IMR-90 (cell line): ENCODE results near the gene TMEM37. TPM values are rescaled to one million over a fixed set of nuclear protein-coding genes. Genes with fewer than 3 reads are reported as not detected.

Experiments used
- ATAC-seq: fragments of 200-7000 bp; cut with Tn5 transposase; 2 replicates; pipeline ENCODE4 v1.9.1; 2020; ENCODE audit warnings: low read depth, mild to moderate bottlenecking, moderate library complexity
- BruUV-seq: library from RNA; stranded (reverse); fragments of 400-500 nt; replicated peaks from 2 replicates; lab custom pipeline; 2021; lab: Mats Ljungman, UMichigan
- CTCF ChIA-PET: fragments of 300-600 bp; formaldehyde crosslinking; extraction: SDS; loops from one replicate; lab custom pipeline; 2021; ENCODE audit warnings: antibody characterized with exemption; lab: Yijun Ruan, JAX
- POLR2A ChIA-PET: fragments of 300-600 bp; sonication (Branson Sonifier 250); formaldehyde crosslinking; loops from one replicate; lab custom pipeline; 2022; ENCODE audit warnings: antibody characterized with exemption; ENCODE audit not compliant: unreplicated experiment; lab: Charles Lee
- DNase-seq: peaks from one replicate; pipeline ENCODE4 v3.0.0; 2013
- H2AFZ ChIP-seq: replicated peaks from 2 replicates; pipeline ENCODE3; 2013; ENCODE audit warnings: low read length, mild to moderate bottlenecking; ENCODE audit not compliant: poor library complexity
- H2AK5ac ChIP-seq: 2 replicates; pipeline ENCODE4 v1.6.1; 2013; ENCODE audit warnings: low read depth, low read length, inconsistent platforms
- H2AK9ac ChIP-seq: replicated peaks from 2 replicates; pipeline ENCODE3; 2013; ENCODE audit warnings: mild to moderate bottlenecking, low read depth, low read length, moderate library complexity; ENCODE audit not compliant: poor library complexity
- H2BK120ac ChIP-seq: 2 replicates; pipeline ENCODE4 v1.6.1; 2013; ENCODE audit warnings: low read depth, low read length, inconsistent platforms
- H2BK15ac ChIP-seq: 3 replicates; pipeline ENCODE4 v1.6.1; 2013; ENCODE audit warnings: low read depth, low read length, inconsistent platforms
- H2BK20ac ChIP-seq: 2 replicates; pipeline ENCODE4 v1.6.1; 2013; ENCODE audit warnings: low read depth, mild to moderate bottlenecking, inconsistent platforms, low read length, moderate library complexity
- H2BK5ac ChIP-seq: 2 replicates; pipeline ENCODE4 v1.6.1; 2013; ENCODE audit warnings: mild to moderate bottlenecking, low read depth, low read length, inconsistent platforms; ENCODE audit not compliant: poor library complexity, severe bottlenecking
- H3K14ac ChIP-seq: replicated peaks from 2 replicates; pipeline ENCODE4 v1.6.1; 2013; ENCODE audit warnings: low read depth, low read length, inconsistent platforms
- H3K18ac ChIP-seq: 2 replicates; pipeline ENCODE4 v1.6.1; 2013; ENCODE audit warnings: low read depth, low read length, control low read depth
- H3K23ac ChIP-seq: 2 replicates; pipeline ENCODE4 v1.6.1; 2013; ENCODE audit warnings: low read depth, low read length, inconsistent platforms
- H3K27ac ChIP-seq: 2 replicates; pipeline ENCODE4 v1.5.1; 2013; ENCODE audit warnings: mild to moderate bottlenecking, control low read depth, low read length; ENCODE audit not compliant: insufficient read depth
- H3K27me3 ChIP-seq: 2 replicates; pipeline ENCODE4 v1.6.1; 2013; ENCODE audit warnings: low read length; ENCODE audit not compliant: control insufficient read depth, insufficient read depth
- H3K36me3 ChIP-seq: 2 replicates; pipeline ENCODE4 v1.6.1; 2013; ENCODE audit warnings: low read length, mixed read lengths; ENCODE audit not compliant: control insufficient read depth, insufficient read depth
- H3K4ac ChIP-seq: 2 replicates; pipeline ENCODE4 v1.6.1; 2013; ENCODE audit warnings: low read depth, low read length, inconsistent platforms
- H3K4me1 ChIP-seq: 2 replicates; pipeline ENCODE4 v1.6.1; 2013; ENCODE audit warnings: low read length, mixed read lengths; ENCODE audit not compliant: control insufficient read depth, insufficient read depth
- H3K4me2 ChIP-seq: 2 replicates; pipeline ENCODE4 v1.6.1; 2013; ENCODE audit warnings: low read depth, mild to moderate bottlenecking, control low read depth, low read length, moderate library complexity
- H3K4me3 ChIP-seq: 2 replicates; pipeline ENCODE4 v1.5.1; 2013; ENCODE audit warnings: low read depth, mild to moderate bottlenecking, control low read depth, low read length, moderate library complexity; ENCODE audit not compliant: insufficient read depth
- H3K56ac ChIP-seq: 2 replicates; pipeline ENCODE4 v1.6.1; 2013; ENCODE audit warnings: low read length, inconsistent platforms; ENCODE audit not compliant: insufficient read depth; ENCODE audit errors: extremely low read depth
- H3K79me1 ChIP-seq, 2 experiments: 2 replicates each; pipeline ENCODE4 v1.6.1; 2013; ENCODE audit warnings: low read length in 2 of 2, inconsistent platforms in 1 of 2, low read depth in 1 of 2
- H3K9ac ChIP-seq: 2 replicates; pipeline ENCODE4 v1.6.1; 2013; ENCODE audit warnings: low read depth, low read length, control low read depth
- H3K9me1 ChIP-seq: 2 replicates; pipeline ENCODE4 v1.6.1; 2013; ENCODE audit warnings: low read length, inconsistent platforms; ENCODE audit not compliant: insufficient read depth
- H3K9me3 ChIP-seq: 2 replicates; pipeline ENCODE4 v1.6.1; 2013; ENCODE audit warnings: low read length; ENCODE audit not compliant: control insufficient read depth, insufficient read depth
- H4K20me1 ChIP-seq: 2 replicates; pipeline ENCODE4 v1.6.1; 2013; ENCODE audit warnings: low read length, inconsistent platforms; ENCODE audit not compliant: insufficient read depth
- H4K5ac ChIP-seq: 2 replicates; pipeline ENCODE4 v1.6.1; 2013; ENCODE audit warnings: mild to moderate bottlenecking, low read depth, low read length, control low read depth
- H4K8ac ChIP-seq, 2 experiments: 2 replicates each; pipeline ENCODE4 v1.6.1; 2013; ENCODE audit warnings: low read depth in 2 of 2, low read length in 2 of 2, control low read depth in 1 of 2, inconsistent platforms in 1 of 2
- H4K91ac ChIP-seq: 2 replicates; pipeline ENCODE4 v1.6.1; 2013; ENCODE audit warnings: low read depth, low read length, inconsistent platforms; ENCODE audit not compliant: insufficient read depth
- BHLHE40 ChIP-seq: fragments of 150-350 bp; IDR thresholded peaks from 2 replicates; pipeline ENCODE4 v1.6.1; 2016; ENCODE audit warnings: mild to moderate bottlenecking, low read depth, low read length
- CEBPB ChIP-seq: IDR thresholded peaks from 2 replicates; pipeline ENCODE4 v1.6.1; 2012; ENCODE audit warnings: low read depth, low read length, improper control_type of control experiment
- CHD1 ChIP-seq: IDR thresholded peaks from 2 replicates; pipeline ENCODE4 v1.6.1; 2012; ENCODE audit warnings: low read depth, low read length, improper control_type of control experiment
- FOS ChIP-seq: fragments of 150-350 bp; IDR thresholded peaks from 2 replicates; pipeline ENCODE4 v1.6.1; 2016; ENCODE audit warnings: low read depth, low read length
- MAFK ChIP-seq: IDR thresholded peaks from 2 replicates; pipeline ENCODE4 v1.6.1; 2012; ENCODE audit warnings: low read depth, low read length, improper control_type of control experiment
- MAZ ChIP-seq: IDR thresholded peaks from 2 replicates; pipeline ENCODE4 v1.6.1; 2012; ENCODE audit warnings: low read depth, mild to moderate bottlenecking, low read length, improper control_type of control experiment, moderate library complexity, borderline replicate concordance
- MXI1 ChIP-seq: IDR thresholded peaks from 2 replicates; pipeline ENCODE4 v1.6.1; 2012; ENCODE audit warnings: low read depth, mild to moderate bottlenecking, low read length, moderate library complexity, borderline replicate concordance
- NFE2L2 ChIP-seq: fragments of 150-350 bp; IDR thresholded peaks from 2 replicates; pipeline ENCODE4 v1.6.1; 2016; ENCODE audit warnings: low read depth, mild to moderate bottlenecking, low read length
- POLR2A ChIP-seq: IDR thresholded peaks from 2 replicates; pipeline ENCODE4 v1.6.1; 2012; ENCODE audit warnings: mild to moderate bottlenecking, low read depth, low read length
- RAD21 ChIP-seq: IDR thresholded peaks from 2 replicates; pipeline ENCODE4 v1.6.1; 2012; ENCODE audit warnings: low read length, improper control_type of control experiment
- RCOR1 ChIP-seq: IDR thresholded peaks from 2 replicates; pipeline ENCODE4 v1.6.1; 2012; ENCODE audit warnings: mild to moderate bottlenecking, low read length, improper control_type of control experiment; ENCODE audit not compliant: insufficient replicate concordance
- RFX5 ChIP-seq: IDR thresholded peaks from 2 replicates; pipeline ENCODE4 v1.8.0; 2012; ENCODE audit warnings: low read depth, mild to moderate bottlenecking, low read length, moderate library complexity
- SMC3 ChIP-seq: fragments of 150-350 bp; IDR thresholded peaks from 2 replicates; pipeline ENCODE4 v1.6.1; 2016; ENCODE audit warnings: low read depth, mild to moderate bottlenecking, antibody characterized with exemption, low read length, moderate library complexity
- WGBS, 2 experiments: methylation state at CpG; one replicate each; pipeline versions ENCODE4 v1.1.5 to v1.1.7; 2013; ENCODE audit warnings: missing lambda C conversion rate in 2 of 2; ENCODE audit not compliant: insufficient read length in 1 of 2; ENCODE audit errors: extremely low coverage in 2 of 2; 5-methylcytosine and 5-hydroxymethylcytosine counted together
- dilution Hi-C: fragments of 300-500 bp; cut with HindIII; formaldehyde crosslinking; loops from one replicate; pipeline ENCODE4 v1.14.3; 2018; ENCODE audit warnings: low sequenced_read_pairs; ENCODE audit not compliant: unreplicated experiment
- in situ Hi-C: fragments of 300-500 bp; cut with MboI; formaldehyde crosslinking; loops from 3 replicates; pipeline ENCODE4 v1.14.3; 2019; ENCODE audit warnings: low sequenced_read_pairs, inconsistent platforms, mixed read lengths
- intact Hi-C: fragments of 100-400 bp; cut with micrococcal nuclease; formaldehyde crosslinking; loops from 2 replicates; pipeline ENCODE4 v1.10.0; 2022
- polyA plus RNA-seq, 3 experiments: library from polyadenylated mRNA; depleted of rRNA; stranded (reverse); fragments of >200 nt; gene quantifications; 2 replicates each; pipeline ENCODE4 v1.2.3, GENCODE V29; 2012; ENCODE audit warnings: low replicate concordance in 1 of 3
- total RNA-seq: library from RNA; depleted of rRNA; stranded (reverse); fragments of >200 nt; gene quantifications from 2 replicates; pipeline ENCODE4 v1.2.3, GENCODE V29; 2012
- TF ChIP-seq, protein P1 (sequence below): conservative IDR thresholded peaks from 2 replicates; pipeline ENCODE4 v1.5.1; 2012; ENCODE audit warnings: mild to moderate bottlenecking, low read depth, low read length, improper control_type of control experiment
- TF ChIP-seq, protein P2 (sequence below): fragments of 150-350 bp; IDR thresholded peaks from 2 replicates; pipeline ENCODE4 v1.6.1; 2016; ENCODE audit warnings: low read depth, mild to moderate bottlenecking, low read length, moderate library complexity, borderline replicate concordance
- TF ChIP-seq, protein P3 (sequence below): fragments of 150-350 bp; IDR thresholded peaks from 2 replicates; pipeline ENCODE4 v1.6.1; 2017; ENCODE audit warnings: mild to moderate bottlenecking, antibody characterized with exemption, low read length, low read depth

The TMEM37 gene
- total and polyA plus RNA-seq, 2 of the 4 experiments (the other 2 are of a cell fraction), result under 0.01 to 0.39 TPM

DNA sequence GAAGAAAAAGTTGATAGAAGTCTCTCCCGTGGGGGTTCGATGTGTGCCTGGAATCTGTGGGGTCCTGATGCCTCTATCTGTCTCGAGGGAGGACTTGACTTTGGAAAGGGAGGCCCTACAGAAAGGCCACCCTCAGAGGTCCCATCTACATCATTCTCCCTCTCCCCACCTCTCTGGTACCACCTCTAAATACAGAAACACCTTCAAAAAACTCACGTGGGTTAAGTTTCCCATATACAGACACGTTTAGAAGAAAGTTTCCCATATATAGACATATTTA lies 5.3 kb upstream of the TMEM37 start:
- no TSS peak for BruUV-seq
- no peak overlapping the region for H3K56ac ChIP-seq
- H3K27ac ChIP-seq, result no peak overlapping the region
- H3K4me1 ChIP-seq, result no peaks in the 10 kb centered on the region
- WGBS, 2 experiments, result no CpG with 5 or more reads among the region's 5 CpGs
- ATAC-seq, result no peak
- ChIA-PET CTCF (no interaction called here), POLR2A (no interaction called here)
- H3K9ac ChIP-seq, result no peak overlapping the region
- H2BK20ac ChIP-seq, result no peak overlapping the region
- in situ Hi-C loops, result no loop called here
- no peak overlapping the region for H4K8ac ChIP-seq
- H3K4me2 ChIP-seq, result no peak overlapping the region
- no peak overlapping the region for H4K5ac ChIP-seq
- no peak overlapping the region for H2AK5ac ChIP-seq
- H3K27me3 ChIP-seq, result peaks cover 49% of the 10 kb centered on the region
- no peak overlapping the region for H2BK120ac ChIP-seq
- H3K23ac ChIP-seq, result no peak overlapping the region
- H3K14ac ChIP-seq, result no peak overlapping the region
- H3K9me3 ChIP-seq, result no peaks in the 10 kb centered on the region
- H2BK5ac ChIP-seq, result no peak overlapping the region
- no peak overlapping the region for H2BK15ac ChIP-seq
- intact Hi-C loops, result no loop called here
- H3K4ac ChIP-seq, result no peak overlapping the region
- no peak overlapping the region for H2AK9ac ChIP-seq
- TF ChIP-seq NFE2L2 (no peak), MAZ (no peak), CHD1 (no peak), POLR2A (no peak), BHLHE40 (no peak), MAFK (no peak), RCOR1 (no peak), RAD21 (no peak), FOS (no peak), SMC3 (no peak), RFX5 (no peak), CEBPB (no peak), MXI1 (no peak)
- TF ChIP-seq, protein P1, sequence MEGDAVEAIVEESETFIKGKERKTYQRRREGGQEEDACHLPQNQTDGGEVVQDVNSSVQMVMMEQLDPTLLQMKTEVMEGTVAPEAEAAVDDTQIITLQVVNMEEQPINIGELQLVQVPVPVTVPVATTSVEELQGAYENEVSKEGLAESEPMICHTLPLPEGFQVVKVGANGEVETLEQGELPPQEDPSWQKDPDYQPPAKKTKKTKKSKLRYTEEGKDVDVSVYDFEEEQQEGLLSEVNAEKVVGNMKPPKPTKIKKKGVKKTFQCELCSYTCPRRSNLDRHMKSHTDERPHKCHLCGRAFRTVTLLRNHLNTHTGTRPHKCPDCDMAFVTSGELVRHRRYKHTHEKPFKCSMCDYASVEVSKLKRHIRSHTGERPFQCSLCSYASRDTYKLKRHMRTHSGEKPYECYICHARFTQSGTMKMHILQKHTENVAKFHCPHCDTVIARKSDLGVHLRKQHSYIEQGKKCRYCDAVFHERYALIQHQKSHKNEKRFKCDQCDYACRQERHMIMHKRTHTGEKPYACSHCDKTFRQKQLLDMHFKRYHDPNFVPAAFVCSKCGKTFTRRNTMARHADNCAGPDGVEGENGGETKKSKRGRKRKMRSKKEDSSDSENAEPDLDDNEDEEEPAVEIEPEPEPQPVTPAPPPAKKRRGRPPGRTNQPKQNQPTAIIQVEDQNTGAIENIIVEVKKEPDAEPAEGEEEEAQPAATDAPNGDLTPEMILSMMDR, result no peak
- TF ChIP-seq, protein P2, sequence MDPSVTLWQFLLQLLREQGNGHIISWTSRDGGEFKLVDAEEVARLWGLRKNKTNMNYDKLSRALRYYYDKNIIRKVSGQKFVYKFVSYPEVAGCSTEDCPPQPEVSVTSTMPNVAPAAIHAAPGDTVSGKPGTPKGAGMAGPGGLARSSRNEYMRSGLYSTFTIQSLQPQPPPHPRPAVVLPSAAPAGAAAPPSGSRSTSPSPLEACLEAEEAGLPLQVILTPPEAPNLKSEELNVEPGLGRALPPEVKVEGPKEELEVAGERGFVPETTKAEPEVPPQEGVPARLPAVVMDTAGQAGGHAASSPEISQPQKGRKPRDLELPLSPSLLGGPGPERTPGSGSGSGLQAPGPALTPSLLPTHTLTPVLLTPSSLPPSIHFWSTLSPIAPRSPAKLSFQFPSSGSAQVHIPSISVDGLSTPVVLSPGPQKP, result no peak
- TF ChIP-seq, protein P3, sequence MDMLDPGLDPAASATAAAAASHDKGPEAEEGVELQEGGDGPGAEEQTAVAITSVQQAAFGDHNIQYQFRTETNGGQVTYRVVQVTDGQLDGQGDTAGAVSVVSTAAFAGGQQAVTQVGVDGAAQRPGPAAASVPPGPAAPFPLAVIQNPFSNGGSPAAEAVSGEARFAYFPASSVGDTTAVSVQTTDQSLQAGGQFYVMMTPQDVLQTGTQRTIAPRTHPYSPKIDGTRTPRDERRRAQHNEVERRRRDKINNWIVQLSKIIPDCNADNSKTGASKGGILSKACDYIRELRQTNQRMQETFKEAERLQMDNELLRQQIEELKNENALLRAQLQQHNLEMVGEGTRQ, result no peak
- H3K4me3 ChIP-seq, result no peak overlapping the region
- H3K9me1 ChIP-seq, result no peaks in the 10 kb centered on the region
- H3K79me1 ChIP-seq, result no peaks in the 10 kb centered on the region
- no peaks in the 10 kb centered on the region for H3K36me3 ChIP-seq
- no peak for DNase-seq
- H2AFZ ChIP-seq, result no peak overlapping the region
- H4K91ac ChIP-seq, result no peak overlapping the region
- H3K18ac ChIP-seq, result no peak overlapping the region
- H4K20me1 ChIP-seq, result no peaks in the 10 kb centered on the region
- dilution Hi-C loops, result no loop called here
